G401 (cell line): ENCODE data around the gene BATF2. TPM values are rescaled to one million over a fixed set of nuclear protein-coding genes. Genes with fewer than 3 reads are reported as not detected.

Source experiments
- DNase-seq: peaks from one replicate; pipeline ENCODE4 v3.0.0-alpha.2; 2015; ENCODE audit warnings: low spot score
- in situ Hi-C: cut with HindIII; loops from 2 replicates; pipeline ENCODE4 v1.10.0; 2016; ENCODE audit warnings: low sequenced_read_pairs, mixed read lengths
- total RNA-seq: library from RNA; depleted of rRNA; stranded (reverse); fragments of >200 nt; shearing (Covaris generic); gene quantifications from 2 replicates; pipeline ENCODE4 v1.2.3, GENCODE V29; 2014; rRNA removed

The BATF2 gene
- total RNA-seq, 1 experiment from 2014 or later = 4.1 TPM

DNA sequence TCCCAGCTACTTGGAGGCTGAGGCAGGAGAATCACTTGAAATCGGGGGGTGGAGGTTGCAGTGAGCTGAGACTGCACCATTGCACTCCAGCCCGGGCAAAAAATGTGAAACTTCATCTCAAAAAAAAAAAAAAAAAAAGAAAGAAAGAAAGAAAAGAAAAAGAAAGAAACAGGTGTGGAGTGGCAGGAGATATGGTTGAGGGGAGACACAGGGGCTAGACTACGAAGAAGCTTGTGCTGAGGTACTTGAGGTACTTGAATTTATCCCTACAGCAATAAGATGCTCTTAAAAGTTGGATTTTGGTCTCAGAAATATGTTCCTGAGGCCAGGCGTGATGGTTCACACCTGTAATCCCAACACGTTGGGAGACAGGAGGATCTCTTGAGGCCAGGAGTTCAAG is 22.6 kb downstream of the BATF2 start:
- in situ Hi-C loops = no loop called here
- DNase-seq = no peak

DNA sequence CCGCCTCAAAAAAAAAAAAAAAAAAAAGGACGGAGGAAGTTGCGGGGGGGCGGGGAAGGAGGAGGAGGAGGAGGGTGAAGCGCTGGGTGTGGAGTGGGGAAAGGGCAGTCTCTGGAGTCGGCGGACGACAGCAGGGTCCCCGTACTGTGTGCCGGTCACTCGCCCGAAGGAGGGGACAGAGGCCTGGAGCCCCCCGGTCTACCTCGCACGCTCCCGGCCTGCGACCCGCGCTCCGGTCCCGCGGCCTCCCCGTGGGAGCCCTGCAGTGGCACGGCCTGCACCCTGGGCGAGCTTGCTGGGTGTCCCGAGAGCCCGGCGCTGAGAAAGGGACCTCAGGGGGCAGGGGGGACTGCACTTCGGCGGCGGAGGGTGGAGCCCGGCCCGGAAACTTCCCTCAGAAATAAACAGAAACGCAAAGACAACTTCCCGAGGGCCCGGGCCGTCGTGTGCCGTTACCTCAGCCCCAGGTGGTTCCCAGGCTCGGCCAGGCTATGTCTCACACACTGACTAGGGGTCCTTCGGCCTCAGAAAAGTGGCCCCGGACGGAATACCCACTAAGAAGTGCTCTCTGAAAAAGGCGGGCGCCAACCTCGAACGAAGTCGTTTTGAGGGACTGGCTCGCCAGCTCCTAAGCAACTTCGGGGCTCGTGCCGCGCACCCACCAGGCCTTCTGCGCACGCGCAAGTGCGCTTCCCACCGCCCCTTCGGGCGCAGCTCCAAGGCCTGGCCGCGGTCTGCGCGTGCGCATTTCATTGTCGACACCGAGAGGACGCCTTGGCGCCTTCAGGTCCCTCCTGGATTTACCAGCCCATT is 25.1 kb downstream of the BATF2 start, which contains the start of gene MAJIN:
Gene MAJIN, minus strand, starts transcription at position 688 of the 813 bp plus-strand sequence. CDS start 12,703 bp downstream, outside the sequence.
- in situ Hi-C loops = no loop called here
- DNase-seq = peak; percentile 84

DNA sequence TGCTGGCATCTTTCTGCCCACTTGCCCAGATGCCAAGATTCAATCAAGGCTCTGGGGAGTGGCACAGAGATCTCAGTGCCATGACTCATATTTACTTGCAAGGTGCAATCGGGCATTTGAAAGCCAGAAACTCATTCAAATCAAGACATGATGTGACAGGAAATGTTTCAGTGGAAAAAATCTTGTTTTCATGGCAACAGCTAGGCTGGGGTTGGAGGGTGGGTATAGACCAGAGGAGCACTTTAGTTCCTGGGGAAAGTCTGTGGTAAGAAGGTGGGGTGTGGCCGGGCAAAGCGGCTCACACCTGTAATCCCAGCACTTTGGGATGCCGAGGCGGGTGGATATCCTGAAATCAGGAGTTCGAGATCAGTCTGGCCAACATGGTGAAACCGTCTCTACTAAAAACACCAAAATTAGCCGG is 26.0 kb downstream of the BATF2 start:
- no peak for DNase-seq
- in situ Hi-C loops = no loop called here

DNA sequence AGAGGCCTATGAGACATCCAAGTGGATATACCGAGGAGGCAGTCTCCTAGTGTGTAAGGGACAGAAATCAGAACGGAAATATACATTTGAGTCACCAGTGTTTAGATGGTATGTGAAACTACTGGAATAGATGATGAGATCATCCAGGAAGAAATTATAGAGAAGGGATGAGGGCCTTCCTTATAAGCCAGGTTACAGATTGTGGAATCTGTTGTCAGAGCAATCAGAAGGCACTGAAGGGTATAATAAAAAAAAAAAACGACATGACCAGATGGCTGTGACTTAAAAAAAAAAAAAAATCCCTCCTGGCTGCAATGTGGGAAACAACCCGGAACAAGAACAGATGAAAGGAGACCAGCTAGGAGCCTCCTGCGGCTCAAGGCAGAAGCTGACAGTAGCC is 27.6 kb downstream of the BATF2 start:
- in situ Hi-C loops = no loop called here
- DNase-seq = peak; percentile 91

DNA sequence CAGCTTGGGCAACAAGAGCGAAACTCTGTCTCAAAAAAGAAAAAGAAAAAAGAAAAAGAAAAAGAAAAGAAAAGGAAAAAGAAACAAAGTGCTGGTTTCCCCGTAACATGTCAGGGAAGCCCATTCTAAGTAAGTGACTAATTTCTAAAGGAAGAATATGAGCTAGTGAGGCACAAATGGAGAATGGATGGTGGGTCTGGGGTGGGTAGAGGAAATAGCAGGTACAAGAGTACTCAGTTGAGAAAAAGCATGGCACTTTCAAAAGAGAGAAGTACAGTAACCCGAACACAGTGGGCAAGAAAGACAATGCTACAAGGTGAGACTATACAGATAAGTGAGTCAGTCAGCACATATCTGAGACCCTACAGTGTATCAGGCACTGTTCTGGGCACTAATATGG is 29.4 kb downstream of the BATF2 start:
- no peak for DNase-seq
- in situ Hi-C loops = no loop called here

DNA sequence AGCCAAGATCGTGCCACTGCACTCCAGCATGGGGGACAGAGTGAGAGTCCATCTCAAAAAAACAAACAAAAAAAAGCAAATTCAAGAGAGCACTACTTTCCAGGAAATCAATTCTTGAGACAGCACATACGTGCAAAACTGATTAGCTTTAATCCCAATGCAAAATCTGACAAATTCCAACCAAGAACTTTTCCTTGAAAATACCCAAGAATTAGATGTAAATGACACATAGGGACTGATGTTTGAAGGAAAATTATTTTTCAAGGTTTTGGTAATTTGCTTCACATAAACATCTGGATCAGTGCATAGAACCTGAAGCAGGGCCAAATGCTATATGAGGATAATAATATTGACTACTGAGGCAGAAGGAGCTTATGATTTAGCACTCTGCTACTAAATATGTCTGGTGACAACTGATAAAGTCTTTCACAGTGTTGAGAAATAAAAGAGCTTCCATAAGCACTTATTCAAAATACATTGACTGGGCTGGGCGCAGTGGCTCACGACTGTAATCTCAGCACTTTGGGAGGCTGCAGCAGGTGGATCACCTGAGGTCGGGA is 33.6 kb downstream of the BATF2 start:
- in situ Hi-C loops = no loop called here
- DNase-seq = no peak

DNA sequence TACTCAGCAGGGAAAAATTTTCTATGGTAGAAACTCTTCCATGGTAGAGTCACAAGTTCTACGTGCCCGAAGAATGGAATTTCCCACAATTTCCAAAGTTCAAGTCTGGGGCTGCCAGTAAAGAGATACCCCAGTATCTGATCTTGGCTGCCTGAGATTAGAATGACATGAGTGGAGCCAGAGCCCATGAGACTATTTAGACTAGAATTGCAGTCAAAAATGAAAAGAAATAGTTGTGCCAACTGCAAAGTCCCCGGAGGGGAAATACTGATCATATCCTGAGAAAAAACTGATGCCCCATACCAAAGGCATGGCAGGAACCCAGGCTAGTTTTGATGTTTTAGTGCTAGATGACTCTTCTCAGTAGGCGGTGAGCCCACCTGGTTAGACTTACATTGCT is 36.1 kb downstream of the BATF2 start:
- no peak for DNase-seq
- in situ Hi-C loops = no loop called here

DNA sequence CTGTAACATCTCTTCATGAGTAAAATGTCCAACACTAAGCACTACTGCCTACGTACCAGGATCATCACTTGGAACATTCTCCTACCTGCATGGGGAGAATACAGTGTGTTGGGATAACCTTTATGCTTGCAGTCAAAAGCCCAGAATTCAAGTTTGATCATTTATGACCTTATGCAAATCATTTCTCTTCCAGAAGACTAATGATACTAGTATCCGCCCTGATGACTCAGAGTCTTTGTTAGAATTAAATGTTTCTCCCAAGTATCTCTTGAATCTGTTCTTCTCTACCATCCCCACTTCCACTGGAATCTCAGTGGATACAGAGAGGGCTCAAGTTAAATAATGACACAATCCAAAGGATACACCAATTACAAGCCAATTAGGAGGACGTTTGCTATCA is 37.3 kb downstream of the BATF2 start:
- DNase-seq = no peak
- in situ Hi-C loops = no loop called here

DNA sequence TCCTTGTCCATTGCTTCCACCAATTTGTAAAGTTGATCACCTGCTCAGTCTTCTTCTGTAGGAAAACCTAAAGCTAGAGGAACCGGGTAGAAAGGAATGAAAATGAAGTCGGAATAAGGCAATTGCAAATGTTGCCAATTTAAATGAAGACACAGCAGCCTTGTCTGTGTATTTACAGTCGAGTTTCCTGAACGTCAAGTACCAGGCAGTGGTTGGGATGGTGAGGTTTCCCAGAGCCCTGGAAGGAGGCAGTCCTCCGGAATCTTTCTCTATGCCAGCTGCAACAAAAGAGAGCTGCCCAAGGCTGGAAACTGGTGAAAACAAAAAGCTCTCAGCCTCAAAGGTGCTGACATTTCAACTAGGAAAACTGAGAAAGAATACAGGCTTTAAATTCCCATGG is 42.6 kb downstream of the BATF2 start:
- no peak for DNase-seq
- in situ Hi-C loops = no loop called here

DNA sequence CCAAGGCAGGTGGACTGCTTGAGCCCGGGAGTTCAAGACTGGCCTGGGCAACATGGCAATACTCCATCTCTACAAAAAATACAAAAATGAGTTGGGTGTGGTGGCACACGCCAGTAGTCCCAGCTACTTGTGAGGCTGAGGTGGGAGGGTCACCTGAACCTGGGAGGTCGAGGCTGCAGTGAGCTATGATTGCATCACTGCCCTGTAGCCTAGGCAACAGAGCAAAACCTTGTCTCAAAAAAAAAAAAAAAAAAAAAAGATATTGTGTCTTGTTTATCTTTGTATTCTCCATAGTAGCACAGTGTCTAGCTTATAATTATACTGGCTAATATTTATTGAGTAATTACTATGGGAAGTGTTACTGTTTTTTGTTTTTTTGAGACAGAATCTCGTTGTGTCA is 45.2 kb downstream of the BATF2 start:
- in situ Hi-C loops = no loop called here
- DNase-seq = no peak

DNA sequence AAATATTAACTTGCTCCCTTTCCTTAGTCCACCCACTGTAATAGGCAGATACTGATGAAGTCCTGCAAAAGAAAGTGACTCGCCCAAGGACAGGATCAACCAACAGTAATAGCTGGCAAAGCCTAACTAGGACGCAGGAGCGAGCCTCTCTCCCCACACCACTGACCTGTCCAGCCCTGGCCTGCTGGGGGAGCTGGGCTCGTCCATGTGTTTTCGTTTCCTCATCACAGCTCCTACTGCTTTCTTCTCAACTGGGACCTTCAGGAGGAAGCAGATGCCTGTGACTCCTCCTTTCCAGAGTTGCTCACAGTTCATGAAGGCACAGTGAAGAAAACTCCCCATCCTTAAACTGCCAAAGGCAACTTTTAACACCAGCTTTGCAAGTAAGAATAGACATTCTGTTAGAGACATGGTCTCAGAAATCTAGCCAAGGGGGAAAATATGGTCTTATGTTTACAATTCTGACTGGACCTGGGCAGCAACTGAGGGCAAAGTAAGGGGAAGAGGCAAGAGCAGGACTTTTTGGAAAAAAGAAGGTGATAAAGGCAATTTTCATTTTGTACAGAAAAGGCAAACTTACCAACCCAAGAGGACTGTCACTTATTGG is 49.5 kb downstream of the BATF2 start:
- in situ Hi-C loops = no loop called here
- DNase-seq = no peak

Other genes starting within 250 kb of the BATF2 start
- gene PYGM, start 237.0 kb downstream of the BATF2 start, total RNA-seq = 8.6 and 11.6 TPM in 2 replicates
- 114 and 170 TPM in 2 replicates for gene SF1, start 218.4 kb downstream of the BATF2 start, total RNA-seq
- gene MAP4K2, start 193.8 kb downstream of the BATF2 start, total RNA-seq = 24.7 and 26.6 TPM in 2 replicates
- gene MEN1, start 186.4 kb downstream of the BATF2 start, total RNA-seq = 12.3 and 13.9 TPM in 2 replicates
- gene CDC42BPG, start 152.3 kb downstream of the BATF2 start, total RNA-seq = 1.6 and 2.3 TPM in 2 replicates
- gene EHD1, start 118.3 kb downstream of the BATF2 start, total RNA-seq = 25.3 and 32.4 TPM in 2 replicates
- 15.8 and 20.5 TPM in 2 replicates for gene ATG2A, start 79.8 kb downstream of the BATF2 start, total RNA-seq
- gene PPP2R5B, start 72.3 kb downstream of the BATF2 start, total RNA-seq = 11.7 and 20.5 TPM in 2 replicates
- gene GPHA2, start 61.1 kb downstream of the BATF2 start, total RNA-seq = 0.54 and 0.80 TPM in 2 replicates
- not detected in 2 replicates for gene MAJIN, start 24.9 kb downstream of the BATF2 start, total RNA-seq
- 175 and 216 TPM in 2 replicates for gene ARL2, start 17.2 kb upstream of the BATF2 start, total RNA-seq
- 10.1 and 12.8 TPM in 2 replicates for gene SNX15, start 30.5 kb upstream of the BATF2 start, total RNA-seq
- gene SAC3D1, start 44.2 kb upstream of the BATF2 start, total RNA-seq = 52.3 and 52.9 TPM in 2 replicates
- gene NAALADL1, start 61.6 kb upstream of the BATF2 start, total RNA-seq = not detected in 2 replicates
- gene CDCA5, start 87.1 kb upstream of the BATF2 start, total RNA-seq = 59.1 and 71.2 TPM in 2 replicates
- 17.7 and 42.6 TPM in 2 replicates for gene ZFPL1, start 87.3 kb upstream of the BATF2 start, total RNA-seq
- 212 and 303 TPM in 2 replicates for gene VPS51, start 99.2 kb upstream of the BATF2 start, total RNA-seq
- 23.5 and 39.0 TPM in 2 replicates for gene TM7SF2, start 114.9 kb upstream of the BATF2 start, total RNA-seq
- gene ZNHIT2, start 120.7 kb upstream of the BATF2 start, total RNA-seq = 12.7 and 21.0 TPM in 2 replicates
- gene FAU, start 125.2 kb upstream of the BATF2 start, total RNA-seq = 137 and 188 TPM in 2 replicates
- 108 and 117 TPM in 2 replicates for gene MRPL49, start 125.3 kb upstream of the BATF2 start, total RNA-seq
- gene SYVN1, start 137.5 kb upstream of the BATF2 start, total RNA-seq = 6.9 and 16.3 TPM in 2 replicates
- 2.0 and 3.4 TPM in 2 replicates for gene SPDYC, start 173.3 kb upstream of the BATF2 start, total RNA-seq
- gene CAPN1, start 185.0 kb upstream of the BATF2 start, total RNA-seq = 76.6 and 128 TPM in 2 replicates